GM10266 (cell line): ENCODE measurements around the gene GJD2.

Experiments used
- DNase-seq: peaks from one replicate; pipeline ENCODE4 v3.0.0; 2012; ENCODE audit errors: extremely low spot score
- CTCF ChIP-seq: IDR thresholded peaks from 2 replicates; pipeline ENCODE4 v1.5.1; 2012; ENCODE audit warnings: mild to moderate bottlenecking, low read depth; ENCODE audit not compliant: control insufficient read depth, insufficient read depth; ENCODE audit errors: missing control alignments

The GJD2 gene

GRCh38 chr15:34719695-34720094 is 35.1 kb downstream of the GJD2 start:
- no peak for TF ChIP-seq CTCF
- DNase-seq, result no peak

DNA sequence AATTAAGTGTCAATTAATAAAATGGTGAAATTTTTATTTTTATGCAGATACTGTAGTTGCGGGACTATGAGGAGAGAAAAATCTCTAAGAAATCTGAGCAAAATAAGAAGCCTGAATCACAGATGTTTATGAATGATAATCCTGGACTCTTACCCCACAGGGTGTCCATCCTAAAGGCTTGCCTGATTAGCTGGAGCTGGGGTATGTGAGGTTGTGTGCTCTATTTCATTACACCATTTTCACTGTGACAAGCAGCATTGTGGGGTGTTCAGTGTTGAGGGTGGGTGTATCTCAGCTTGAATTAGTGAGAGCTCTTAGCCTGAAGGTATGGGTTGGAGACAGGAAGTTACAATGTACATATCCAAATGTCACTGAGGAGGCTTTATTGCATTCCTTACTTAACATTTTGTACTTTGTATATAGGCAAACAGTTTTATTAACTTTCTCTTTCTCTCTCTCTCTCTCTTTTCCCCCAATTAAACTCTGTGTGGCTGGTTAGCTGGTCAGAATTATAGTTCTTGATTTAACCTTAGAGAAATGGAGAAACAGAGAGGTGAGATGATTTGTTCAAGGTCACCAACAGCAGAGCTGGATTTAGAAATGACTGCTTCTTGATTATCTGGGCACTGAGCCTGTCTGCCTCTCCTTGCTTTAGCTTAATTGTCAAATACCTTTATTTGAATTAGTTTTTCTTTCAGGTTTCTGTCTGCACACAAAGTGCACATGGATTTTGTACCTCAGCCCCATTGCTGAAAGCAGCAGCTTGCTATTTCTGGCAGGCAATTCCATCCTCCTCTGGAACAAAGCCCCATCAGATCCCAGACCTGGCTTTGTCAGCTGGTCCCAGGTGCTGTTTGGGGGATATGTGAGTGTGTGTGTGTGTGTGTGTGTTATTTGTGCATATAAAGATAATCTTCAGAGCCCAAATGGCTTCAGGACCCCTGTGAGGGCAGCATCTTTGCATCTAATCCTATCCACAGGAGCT is 35.8 kb downstream of the GJD2 start:
- no peak for TF ChIP-seq CTCF
- DNase-seq, result no peak

DNA sequence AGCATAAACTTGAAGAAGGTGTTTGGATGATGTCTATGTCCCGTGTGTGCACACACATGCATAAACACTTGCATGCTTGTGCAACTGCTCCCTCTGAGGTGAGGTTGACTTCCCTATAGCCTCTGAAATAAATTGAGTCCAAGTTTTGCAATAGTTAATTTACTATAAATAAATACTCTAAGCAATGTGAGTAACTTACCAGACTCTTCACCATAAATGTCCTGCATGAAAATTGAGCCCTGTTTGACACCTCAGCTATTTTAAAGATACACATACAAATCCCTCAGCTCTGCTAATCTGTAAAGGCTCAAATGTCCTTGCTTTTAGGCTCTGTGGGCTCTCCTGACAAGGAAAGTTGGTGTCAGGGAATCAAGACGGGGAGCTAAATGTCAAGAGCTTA is 37.1 kb downstream of the GJD2 start:
- DNase-seq, result no peak
- no peak for TF ChIP-seq CTCF

- DNase-seq, result no peak
- TF ChIP-seq CTCF, result no peak
Observed at GRCh38 chr15:34716111-34716510, 38.7 kb downstream of the GJD2 start.

DNA sequence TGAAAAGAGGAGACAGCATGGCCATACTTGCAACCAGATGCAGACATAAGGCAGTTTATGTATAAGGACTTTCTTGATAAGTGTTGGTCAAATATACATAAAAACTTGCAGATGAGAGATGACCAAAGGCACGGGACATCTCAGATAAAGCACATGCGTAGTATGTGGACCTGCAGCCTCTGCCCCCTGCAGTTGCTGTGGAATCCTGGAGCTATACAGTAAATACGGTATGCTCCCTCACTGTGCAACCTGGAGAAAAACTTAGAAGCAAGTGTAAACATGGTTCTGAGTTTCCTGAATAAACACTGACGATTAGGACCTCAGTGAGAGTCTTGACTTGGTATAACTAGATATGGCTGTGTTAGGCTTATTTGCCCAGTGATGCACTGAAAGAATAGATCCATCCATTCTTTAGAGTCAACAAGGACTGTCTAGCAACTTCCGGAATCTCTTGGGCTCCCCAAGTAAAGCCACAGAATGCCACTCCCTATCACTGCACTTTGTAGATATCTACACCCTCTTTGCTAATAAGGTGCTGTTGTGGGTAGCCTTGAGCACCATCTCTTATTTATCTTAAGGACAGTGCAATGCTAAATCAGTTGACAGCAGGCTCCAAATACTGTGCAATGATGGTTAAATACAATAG is 40.2 kb downstream of the GJD2 start:
- no peak for TF ChIP-seq CTCF

DNA sequence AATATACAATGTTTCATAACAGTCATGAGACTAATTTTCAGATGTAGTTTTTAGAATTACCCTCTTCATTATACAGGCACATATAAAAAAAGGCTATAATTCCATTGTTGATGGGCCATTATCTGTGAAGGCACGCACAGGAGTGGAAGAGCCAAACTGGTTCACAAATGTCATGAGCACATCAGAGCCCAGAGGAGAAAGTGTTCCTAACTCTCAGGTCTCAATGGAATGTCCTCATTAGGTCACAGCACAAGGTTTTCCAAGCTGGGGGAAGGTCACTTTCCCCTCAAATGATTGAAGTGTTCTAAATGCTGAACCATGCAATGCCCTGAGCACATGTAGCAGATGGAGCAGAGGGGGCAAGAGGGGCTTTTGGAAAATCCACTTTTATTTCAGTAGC is 41.2 kb downstream of the GJD2 start:
- no peak for TF ChIP-seq CTCF
- no peak for DNase-seq

More for the DNA sequence above, 40.2 kb downstream of the GJD2 start:
- no peak for DNase-seq

- DNase-seq, result no peak
- TF ChIP-seq CTCF, result no peak
Observed at GRCh38 chr15:34709866-34710265, 44.9 kb downstream of the GJD2 start.
